Measurements from ENCODE around the gene FCRLA.
"Not testable (repeated sequence)": the region's sequence is repeated elsewhere in the genome, so short reads cannot be mapped to it uniquely, and the experiment has no call there.

Gene FCRLA, protein sequence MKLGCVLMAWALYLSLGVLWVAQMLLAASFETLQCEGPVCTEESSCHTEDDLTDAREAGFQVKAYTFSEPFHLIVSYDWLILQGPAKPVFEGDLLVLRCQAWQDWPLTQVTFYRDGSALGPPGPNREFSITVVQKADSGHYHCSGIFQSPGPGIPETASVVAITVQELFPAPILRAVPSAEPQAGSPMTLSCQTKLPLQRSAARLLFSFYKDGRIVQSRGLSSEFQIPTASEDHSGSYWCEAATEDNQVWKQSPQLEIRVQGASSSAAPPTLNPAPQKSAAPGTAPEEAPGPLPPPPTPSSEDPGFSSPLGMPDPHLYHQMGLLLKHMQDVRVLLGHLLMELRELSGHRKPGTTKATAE

DNA sequence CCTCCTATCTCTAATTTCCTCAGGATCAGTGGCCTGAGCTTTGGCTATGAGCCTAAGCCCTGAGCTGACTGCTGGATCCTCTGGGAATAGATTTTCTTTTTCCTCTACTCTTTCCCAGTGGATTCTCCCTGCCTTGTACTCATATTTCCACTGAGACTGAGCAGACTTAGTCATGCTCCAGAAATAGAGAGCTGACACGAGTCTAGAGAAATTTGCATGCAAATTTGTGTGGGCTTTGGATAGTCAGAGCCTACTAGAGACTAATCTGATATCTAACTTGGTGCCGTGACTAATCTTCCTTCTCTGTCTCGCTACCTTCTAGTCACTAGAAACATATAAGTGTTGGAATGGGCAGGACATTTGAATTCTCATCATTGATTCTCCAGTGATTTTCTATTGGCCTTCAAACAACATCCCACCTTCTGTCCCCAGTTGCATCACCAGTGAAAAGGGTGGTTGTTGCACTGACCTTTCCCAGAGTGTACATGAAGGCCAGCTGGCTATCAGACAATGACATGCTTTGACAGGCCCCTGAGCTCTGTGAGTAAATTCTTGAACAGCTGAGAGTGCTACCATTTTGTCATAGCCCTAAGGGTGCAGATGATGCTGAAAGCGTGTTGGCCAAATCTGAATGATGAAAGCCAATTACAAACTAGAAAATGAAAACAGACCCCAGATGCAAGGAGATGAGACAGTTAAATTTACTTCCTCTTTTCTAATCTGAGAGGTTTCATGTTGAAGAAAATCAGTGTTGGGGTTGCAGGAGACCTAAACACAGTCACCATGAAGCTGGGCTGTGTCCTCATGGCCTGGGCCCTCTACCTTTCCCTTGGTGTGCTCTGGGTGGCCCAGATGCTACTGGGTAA, at the start of gene FCRLA:
TSS of gene FCRLA (plus strand) at position 748 of the 866 bp plus-strand sequence. CDS start at position 784, 36 bp downstream.
- no peak for DNase-seq

DNA sequence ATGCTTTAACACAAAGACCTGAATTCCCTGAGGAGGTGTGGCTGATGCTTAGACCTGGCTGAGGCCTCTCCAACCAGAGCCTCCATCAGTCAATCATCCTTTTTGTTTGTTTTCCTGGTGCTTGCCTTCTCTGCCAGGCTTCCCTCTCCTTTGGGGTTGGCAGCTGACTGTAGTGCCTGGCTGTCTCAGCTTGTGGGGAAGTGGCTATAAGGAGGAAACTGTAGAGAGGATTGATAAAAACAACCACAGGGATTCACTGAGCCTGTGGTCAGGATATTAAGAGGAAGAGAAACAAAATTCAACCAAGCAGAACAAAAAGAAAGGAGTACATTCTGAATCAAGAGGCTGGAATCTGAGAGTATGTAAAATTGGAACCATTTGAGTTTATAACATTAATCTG, 48.5 kb upstream of the FCRLA start:
- not testable (repeated sequence) for DNase-seq

DNA sequence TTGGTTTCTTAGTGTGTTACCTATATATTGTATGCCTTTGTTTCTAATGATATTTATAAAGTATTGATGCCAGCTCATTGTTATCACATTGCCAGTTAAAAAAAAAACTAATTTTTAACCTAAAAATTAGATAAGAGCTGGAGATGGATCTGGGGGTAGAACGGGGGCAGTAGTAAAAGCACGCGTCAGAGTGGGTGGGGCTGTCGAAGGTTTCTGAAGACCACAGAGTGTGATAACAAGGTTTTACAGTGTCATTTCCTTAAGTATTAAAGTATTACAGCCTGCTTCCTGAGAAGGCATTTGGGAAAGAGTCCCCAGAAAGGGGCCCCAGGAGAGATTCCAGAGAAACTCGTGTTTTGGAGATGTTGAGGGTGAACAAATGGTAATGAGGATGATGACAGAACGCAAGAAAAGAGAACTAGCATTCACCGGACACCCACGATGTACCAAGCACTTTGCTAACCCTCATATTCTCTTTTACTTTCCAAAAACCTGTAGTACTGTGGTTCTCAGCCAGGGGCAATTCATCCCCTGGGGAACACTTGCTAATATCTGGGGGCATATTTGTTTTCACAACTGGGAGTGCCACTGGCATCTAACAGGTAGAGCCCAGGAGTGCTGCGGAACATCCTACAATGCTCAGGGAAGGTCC, 45.2 kb upstream of the FCRLA start:
- not testable (repeated sequence) for DNase-seq

DNA sequence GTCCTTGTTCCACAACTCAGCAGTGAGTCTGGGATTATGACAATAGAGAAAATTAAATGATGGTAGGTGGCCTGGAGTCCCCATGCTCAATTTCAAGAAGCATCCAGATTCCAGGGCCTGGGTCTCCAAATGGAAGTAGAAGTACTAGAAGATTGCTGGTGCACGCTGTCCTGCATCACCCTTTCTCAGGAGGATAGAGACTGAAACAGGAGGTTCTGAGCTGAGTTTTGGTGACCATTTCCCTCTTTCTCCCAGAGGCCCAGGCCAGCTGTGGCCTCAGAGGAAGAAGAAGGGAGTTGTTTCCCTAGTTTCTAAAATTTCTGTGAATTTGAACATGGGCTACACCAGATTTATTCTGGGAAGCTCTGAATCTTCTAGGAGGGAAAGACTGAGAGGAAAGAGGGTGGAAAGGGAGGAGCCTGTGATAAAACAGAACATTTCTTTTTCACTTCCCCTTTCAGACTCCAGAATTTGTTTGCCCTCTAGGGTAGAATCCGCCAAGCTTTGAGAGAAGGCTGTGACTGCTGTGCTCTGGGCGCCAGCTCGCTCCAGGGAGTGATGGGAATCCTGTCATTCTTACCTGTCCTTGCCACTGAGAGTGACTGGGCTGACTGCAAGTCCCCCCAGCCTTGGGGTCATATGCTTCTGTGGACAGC, 44.2 kb upstream of the FCRLA start, which contains the start of gene FCGR2B:
TSS of gene FCGR2B (plus strand) at position 460 of the 656 bp plus-strand sequence. CDS start at position 559, 99 bp downstream.
- DNase-seq = not testable (repeated sequence)

DNA sequence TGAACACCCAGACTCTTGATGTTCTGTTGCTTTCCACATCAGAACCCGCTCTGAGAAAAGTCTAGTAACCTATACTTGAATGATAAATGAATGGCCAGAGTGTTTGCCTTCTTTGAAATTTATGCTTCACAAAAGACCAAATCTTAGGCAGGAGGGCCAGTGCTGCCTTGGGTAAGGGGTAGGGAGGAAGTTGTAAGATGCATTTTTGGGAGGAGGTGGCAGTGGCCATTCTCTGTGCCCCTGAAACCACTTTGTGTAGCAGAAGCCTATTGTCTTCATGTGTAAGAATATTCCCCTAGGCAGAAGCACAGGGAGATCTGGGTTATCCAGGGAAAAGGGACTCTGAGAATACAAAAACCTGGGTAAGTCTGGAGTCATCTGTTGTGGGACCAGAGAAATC, 43.5 kb upstream of the FCRLA start:
- not testable (repeated sequence) for DNase-seq

DNA sequence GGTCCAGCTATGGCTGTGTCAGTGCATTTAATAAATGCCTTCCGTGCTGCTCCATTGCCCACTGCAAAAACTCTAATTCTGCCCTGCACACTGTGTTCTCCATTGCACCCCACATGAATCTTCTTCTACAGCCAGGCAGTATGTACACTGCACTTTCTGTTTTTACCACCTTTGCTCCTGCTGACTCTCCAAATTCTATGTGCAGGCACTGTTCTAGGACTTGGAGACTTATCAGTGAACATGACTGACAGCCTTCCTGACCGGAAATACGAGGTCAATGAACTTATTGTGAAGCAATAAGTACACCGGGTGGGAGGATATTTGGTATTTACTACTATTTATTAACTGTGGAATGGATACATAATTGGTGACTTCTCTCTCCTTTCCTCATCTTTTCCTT, 42.3 kb upstream of the FCRLA start:
- not testable (repeated sequence) for DNase-seq

DNA sequence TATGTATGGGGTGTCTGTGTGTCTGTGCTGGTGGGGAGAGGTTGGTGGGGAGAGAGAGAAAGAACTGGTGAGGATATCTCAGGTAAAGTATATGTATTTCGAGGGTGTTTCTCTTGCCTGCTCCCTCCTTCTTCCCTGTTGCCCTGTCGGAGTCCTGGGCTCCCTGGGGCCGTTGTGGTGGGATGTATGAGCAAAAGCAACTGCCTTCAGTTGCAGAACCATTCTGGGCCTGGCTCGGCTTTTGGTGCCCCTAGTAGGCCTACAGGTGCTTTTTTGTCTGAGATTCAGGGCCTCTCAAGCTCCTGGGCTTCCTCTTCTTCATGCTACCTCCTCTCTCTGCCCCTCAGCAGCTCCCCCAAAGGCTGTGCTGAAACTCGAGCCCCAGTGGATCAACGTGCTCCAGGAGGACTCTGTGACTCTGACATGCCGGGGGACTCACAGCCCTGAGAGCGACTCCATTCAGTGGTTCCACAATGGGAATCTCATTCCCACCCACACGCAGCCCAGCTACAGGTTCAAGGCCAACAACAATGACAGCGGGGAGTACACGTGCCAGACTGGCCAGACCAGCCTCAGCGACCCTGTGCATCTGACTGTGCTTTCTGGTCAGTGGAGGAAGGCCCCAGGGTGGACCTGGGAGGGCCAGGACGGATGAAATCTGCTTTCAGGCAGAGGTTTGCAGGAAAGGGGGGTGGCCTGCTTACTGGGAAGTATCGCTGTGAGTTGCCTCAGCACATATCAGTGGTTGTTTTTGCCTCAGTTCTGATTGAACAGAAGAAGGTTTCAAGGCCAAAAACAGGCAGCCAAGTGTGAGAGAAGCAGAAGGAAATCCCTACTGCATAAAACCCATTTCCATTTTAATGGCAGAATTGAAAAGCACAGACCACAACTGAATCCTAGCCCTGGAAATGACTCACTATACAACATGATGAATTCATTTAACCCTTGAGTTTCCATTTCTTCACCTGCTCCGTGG, 35.7 kb upstream of the FCRLA start:
- not testable (repeated sequence) for DNase-seq

DNA sequence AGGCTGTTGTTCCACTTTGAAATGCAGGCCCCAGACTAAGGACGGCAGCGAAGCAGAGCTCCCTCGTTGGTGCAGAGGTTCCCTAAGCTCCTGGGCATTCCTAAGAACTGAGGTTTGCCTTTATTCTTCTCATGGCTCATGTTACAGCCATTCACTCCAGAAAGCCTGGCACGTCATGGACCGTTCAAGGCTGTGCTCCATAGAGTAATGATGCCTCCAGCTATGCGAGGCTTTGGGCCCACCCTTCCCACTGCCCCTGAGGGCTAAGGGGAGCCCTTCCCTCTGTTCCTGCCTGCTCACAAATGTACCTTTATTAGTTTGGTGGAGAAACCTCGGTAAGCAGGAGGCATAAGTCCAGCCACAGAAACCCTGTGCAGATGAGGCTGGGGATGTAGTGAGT, 33.6 kb upstream of the FCRLA start:
- DNase-seq = not testable (repeated sequence)

DNA sequence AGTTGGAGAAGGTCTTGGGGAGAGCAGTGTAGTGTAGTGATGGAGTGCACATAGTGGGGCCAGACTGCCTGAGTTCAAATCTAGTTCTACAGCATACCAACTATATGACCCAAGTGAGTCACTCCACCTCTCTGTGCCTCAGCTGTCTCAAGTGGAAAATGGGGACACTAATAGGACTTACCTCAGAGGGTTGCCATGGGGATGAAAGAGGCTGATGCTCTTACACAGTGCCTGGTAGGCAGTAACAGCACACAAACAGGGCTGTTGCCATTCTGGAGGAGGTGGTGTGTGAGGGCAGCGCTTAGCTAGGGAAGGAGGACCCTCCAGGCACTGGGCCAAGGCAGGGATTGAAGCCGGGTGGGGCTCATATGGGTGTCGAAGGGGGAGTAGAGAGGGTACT, 32.6 kb upstream of the FCRLA start:
- DNase-seq = not testable (repeated sequence)

DNA sequence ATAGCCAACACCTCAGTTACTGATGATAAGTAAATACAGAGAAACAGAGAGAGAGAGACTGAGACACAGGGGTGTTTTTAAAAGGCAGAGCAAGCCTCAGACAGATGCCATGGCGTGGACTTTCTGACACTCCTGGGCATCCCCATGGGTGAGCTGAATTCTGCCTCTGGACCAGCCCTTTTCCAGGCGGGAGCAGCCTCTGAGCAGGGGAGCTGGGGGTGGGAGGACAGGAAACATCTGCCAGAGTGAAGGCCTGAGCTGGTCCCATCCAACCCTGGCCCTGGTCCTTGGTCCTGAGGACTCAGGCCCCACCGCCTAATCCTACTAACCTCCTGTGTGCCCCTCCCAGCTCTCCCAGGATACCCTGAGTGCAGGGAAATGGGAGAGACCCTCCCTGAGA, 32.1 kb upstream of the FCRLA start:
- DNase-seq = not testable (repeated sequence)

DNA sequence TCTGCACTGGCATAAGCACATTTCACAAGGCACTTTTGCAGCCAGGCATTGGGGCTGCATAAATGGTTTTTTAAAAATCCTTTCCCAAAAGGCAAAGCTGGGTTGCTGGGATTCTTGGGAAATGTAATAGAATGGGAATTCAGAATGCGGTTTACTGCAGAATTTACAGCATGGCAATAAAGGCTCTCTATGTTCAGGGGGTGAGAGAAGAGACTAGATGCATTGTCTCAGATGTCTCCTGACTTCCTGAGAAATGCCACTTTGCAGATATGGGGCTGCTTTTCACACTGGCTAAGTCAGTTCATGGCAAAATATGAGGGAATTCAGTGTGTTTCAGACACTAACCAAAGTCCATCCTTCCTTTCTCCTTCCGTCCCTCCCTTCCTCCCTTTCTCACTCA, 30.6 kb upstream of the FCRLA start:
- no peak for DNase-seq

DNA sequence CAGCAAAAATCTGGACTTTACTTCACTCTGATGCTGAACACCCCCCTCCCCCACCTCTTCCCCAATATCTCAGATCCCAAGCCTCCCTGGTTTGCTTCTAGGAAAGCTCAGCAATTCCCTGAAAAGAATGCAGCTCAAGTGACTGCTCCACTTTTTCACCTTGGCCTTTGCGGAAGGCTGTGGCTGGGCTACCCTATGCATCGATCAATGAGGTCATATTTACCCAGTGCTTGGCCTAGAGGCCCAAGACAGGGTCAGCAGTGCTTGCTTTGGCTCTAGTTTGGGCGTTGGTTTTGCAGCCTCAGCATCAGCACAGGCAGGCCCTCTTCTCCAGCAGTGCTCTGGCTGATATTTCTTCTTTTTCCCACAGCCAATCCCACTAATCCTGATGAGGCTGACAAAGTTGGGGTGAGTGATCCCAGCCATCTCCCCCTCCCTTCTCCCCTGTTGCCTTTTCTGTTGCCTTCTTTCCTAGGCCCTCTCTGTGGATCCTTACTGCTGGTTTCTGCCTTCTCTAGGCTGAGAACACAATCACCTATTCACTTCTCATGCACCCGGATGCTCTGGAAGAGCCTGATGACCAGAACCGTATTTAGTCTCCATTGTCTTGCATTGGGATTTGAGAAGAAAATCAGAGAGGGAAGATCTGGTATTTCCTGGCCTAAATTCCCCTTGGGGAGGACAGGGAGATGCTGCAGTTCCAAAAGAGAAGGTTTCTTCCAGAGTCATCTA, 29.9 kb upstream of the FCRLA start:
- no peak for DNase-seq

DNA sequence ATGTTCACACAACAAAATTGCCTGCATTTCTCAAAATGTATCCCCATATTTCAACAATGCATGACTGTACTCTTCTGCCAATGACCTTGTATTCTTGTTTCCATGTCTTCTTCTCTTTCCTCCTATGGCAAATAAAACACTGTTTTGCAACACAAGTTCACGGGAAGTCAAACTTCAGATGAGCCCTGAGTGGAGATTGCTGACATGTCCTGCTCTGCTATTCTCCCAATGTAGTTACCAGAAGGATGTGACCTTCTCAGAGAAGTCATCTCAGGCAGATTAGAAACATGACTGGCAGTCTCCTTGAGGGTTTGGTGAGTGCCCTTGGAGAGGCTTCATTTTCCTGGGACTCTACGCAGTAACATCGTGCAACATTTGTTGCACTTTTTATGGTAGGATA, 28.5 kb upstream of the FCRLA start:
- no peak for DNase-seq

DNA sequence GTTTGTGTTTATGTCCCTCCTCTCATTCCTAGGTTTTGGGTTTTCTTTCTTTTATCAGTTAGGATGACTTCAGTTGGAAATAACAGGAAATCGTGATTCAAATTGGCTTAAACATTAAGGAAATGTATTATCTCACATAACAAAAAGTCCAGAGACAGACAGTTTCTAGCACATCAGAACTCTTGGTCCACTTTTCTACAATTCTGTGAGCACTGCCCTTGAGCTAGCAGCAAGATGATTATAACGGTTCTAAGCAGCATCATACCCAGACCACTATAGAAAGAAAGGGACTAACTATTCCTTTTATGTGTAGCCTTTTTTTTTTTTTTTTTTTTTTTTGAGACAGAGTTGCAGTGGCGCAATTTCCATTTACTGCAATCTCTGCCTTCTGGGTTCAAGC, 25.1 kb upstream of the FCRLA start:
- no peak for DNase-seq

DNA sequence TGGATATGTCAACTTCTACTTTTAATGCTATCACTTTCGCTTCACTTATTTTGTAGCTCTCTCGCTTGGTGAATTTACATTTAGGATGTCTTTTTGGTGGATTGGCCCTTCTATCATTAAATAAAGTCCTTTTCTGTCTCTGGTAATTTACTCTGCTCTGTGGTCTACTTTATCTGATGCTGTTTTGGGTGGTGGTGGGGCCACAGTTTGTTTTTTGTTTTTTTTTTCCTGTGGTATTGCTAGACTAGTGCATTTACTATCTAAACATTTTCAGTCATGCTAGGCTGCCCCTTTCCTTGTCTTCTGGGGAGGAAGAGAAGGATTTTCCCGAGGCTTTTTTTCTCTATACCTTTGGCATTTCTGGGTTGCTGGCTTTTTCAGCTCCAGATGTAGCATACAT, 18.1 kb upstream of the FCRLA start:
- no peak for DNase-seq

DNA sequence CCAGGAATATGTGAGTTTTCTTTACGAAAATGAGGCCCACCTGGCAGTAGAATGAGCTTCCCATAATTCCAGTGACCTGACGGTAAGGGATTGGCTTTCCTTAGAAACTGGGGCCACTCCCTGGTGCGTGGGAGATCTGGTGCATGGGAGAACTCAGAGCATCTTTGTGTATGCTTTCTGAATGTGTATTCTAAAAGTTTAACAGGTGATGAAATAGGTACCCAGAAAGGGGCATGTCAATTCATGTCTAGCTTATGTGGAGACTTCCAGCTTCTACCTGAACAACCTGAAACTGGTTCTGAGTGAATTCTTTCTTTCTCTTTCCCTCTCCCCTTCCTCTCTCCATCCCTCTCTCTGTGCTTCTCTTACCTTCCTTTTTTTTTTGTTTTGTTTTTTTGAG, 15.2 kb upstream of the FCRLA start:
- no peak for DNase-seq

DNA sequence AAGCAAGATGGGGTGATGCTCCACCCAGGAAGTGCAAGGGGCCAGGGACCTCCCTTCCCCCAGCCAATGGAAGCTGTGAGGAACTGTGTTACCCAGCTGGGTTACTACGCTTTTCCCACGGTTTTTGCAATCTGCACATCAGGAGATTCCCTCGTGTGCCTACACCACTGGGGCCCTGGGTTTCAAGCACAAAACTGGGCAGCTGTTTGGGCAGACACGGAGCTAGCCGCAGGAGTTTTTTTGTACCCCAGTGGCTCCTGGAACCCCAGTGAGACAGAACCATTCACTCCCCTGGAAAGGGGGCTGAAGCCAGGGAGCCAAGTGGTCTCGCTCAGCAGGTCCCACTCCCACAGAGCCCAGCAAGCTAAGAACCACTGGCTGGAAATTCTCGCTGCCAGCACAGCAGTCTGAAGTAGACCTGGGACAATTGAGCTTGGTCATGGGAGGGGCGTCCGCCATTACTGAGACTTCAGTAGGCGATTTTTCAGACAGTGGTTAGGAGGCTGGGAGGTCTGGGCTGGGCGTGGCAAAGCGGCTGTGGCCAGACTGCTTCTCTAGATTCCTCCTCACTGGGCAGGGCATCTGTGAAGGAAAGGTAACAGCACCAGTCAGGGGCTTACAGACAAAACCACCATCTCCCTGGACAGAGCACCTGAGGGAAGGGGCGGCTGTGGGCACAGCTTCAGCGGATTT, 13.9 kb upstream of the FCRLA start:
- not testable (repeated sequence) for DNase-seq

DNA sequence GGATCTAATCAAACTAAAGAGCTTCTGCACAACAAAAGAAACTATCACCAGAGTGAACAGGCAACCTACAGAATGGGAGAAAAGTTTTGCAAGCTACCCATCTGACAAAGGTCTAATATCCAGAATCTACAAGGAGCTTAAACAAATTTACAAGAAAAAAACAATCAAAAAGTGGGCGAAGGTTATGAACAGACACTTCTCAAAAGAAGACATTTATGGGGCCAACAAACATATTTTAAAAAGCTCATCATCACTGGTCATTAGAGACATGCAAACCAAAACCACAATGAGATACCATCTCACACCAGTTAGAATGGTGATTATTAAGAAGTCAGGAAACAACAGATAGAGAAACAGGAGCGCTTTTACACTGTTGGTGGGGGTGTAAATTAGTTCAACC, 8.7 kb upstream of the FCRLA start:
- not testable (repeated sequence) for DNase-seq

DNA sequence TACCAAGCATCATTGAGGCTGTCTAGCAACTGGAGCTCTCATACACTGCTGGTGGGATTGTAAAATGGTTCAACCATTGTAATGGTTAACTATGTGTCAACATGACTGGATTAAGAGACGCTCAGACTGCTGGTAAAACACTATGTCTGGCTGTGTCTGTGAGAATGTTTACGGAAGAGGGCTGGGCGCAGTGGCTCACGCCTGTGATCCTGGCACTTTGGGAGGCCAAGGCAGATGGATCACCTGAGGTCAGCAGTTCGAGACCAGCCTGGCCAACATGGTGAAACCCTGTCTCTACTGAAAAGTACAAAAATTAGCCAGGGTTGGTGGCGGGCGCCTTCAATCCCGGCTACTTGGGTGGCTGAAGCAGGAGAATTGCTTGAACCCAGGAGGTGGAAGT, 4.8 kb upstream of the FCRLA start:
- no peak for DNase-seq

DNA sequence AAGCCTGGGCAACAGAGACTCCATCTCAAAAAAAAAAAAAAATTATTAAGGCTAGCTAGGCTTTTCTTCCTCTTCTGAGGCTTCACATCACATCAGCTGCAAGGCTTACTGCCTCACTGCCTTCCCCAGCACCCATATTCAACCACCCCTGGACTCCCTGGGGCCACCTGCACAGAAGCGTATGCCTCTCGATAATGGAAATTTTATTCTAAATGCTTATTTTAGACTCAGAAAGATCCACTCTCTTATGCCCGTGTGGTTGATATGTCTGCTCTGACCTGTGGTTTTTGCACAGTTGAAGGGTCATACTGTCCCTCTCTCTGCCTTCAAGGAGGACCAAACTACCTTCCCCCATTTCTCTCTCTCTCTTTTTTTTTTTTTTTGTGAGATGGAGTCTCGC, 1.5 kb upstream of the FCRLA start:
- DNase-seq = peak; percentile 55

Measured in CD4-positive, alpha-beta T cell treated with Interleukin-15 for 1 hour (primary cell).